GM10248 (cell line): Measurements from ENCODE around the gene TEX36.
"Not testable (repeated sequence)": the region's sequence is repeated elsewhere in the genome, so short reads cannot be mapped to it uniquely, and the experiment has no call there.

ENCODE experiments used
- CTCF ChIA-PET: fragments of 300-600 bp; sonication (Branson Sonifier 250); formaldehyde crosslinking; extraction: SDS; loops from one replicate; lab custom pipeline; 2021; ENCODE audit warnings: antibody characterized with exemption; lab: Yijun Ruan, JAX
- POLR2A ChIA-PET: fragments of 350-650 bp; sonication (Branson Sonifier 250); formaldehyde crosslinking; extraction: SDS; loops from one replicate; lab custom pipeline; 2020; ENCODE audit warnings: antibody characterized with exemption; lab: Yijun Ruan, JAX
- DNase-seq: peaks from one replicate; pipeline ENCODE4 v3.0.0; 2012; ENCODE audit errors: extremely low spot score
- TF ChIP-seq, protein P1 (sequence below): IDR thresholded peaks from 2 replicates; pipeline ENCODE4 v1.5.1; 2012; ENCODE audit warnings: mild to moderate bottlenecking, low read depth; ENCODE audit errors: extremely low read depth, missing control alignments, control extremely low read depth

The TEX36 gene

DNA sequence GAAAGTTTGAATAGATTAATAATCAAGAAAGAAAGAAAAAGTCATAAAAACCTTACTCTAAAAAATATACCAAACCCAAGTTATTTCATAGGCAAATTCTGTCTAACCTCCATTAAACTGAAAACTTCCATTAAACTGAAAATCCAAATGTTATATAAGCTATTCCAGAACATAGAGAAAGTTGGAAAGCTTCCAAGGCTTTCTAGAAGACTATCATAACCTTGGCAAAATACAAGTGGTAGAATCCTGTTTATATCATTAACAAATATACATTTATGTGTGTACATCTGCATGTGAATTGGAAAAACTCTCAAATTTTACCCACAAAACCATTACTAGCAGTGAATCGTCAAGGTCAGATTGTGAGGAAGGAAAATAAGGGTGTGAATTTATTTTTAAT lies 23.9 kb downstream of the TEX36 start:
- CTCF ChIA-PET, result no interaction called here
- TF ChIP-seq, protein P1, sequence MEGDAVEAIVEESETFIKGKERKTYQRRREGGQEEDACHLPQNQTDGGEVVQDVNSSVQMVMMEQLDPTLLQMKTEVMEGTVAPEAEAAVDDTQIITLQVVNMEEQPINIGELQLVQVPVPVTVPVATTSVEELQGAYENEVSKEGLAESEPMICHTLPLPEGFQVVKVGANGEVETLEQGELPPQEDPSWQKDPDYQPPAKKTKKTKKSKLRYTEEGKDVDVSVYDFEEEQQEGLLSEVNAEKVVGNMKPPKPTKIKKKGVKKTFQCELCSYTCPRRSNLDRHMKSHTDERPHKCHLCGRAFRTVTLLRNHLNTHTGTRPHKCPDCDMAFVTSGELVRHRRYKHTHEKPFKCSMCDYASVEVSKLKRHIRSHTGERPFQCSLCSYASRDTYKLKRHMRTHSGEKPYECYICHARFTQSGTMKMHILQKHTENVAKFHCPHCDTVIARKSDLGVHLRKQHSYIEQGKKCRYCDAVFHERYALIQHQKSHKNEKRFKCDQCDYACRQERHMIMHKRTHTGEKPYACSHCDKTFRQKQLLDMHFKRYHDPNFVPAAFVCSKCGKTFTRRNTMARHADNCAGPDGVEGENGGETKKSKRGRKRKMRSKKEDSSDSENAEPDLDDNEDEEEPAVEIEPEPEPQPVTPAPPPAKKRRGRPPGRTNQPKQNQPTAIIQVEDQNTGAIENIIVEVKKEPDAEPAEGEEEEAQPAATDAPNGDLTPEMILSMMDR, result no peak
- POLR2A ChIA-PET, result no interaction called here
- no peak for DNase-seq

DNA sequence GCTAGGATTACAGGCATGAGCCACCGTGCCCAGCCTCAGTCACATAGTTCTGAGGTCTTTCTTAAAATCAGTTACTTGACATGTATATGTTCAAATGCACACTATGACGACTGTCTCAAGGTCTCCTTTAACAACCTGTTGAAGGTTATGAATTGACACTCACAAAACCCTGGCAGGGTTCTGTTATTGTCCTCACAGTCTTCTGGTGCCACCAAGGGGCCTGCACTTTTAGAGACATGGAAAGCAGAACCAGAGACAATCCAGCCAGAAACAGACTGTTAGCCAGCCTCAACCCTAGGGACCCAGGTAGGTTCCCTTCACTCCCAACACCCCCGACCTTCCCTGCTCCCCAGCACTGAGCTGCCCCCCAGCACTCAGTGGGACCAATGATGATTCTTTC lies 26.4 kb downstream of the TEX36 start:
- POLR2A ChIA-PET, result no interaction called here
- TF ChIP-seq, protein P1, result no peak
- no peak for DNase-seq
- CTCF ChIA-PET, result no interaction called here

DNA sequence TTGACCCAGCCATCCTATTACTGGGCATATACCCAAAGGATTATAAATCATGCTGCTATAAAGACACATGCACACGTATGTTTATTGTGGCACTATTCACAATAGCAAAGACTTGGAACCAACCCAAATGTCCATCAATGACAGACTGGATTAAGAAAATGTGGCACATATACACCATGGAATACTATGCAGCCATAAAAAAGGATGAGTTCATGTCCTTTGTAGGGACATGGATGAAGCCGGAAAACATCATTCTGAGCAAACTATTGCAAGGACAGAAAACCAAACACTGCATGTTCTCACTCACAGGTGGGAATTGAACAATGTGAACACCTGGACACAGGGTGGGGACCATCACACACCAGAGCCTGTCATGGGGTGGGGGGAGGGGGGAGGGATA lies 29.9 kb downstream of the TEX36 start:
- CTCF ChIA-PET, DNase-seq, POLR2A ChIA-PET: not testable (repeated sequence)

DNA sequence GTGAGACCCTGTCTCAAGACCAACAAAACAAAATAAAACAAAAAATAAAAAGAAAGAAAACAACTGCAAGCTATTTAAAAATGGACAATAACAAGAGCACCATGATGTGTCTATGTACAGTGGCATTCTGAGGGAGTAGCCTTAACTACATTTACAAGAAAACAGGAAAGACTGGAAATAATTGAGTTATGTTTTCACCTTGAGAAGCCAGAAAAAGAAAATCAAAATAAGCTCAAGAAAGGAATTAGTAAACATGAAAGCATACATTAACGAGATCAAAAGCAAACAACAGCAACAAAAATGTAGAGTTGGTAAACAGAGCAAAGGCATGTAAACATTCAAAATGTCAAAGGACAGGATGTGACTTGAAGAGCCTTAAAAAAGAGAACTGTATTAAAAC lies 36.7 kb downstream of the TEX36 start:
- TF ChIP-seq, protein P1, result no peak
- ChIA-PET CTCF (no interaction called here), POLR2A (no interaction called here)
- no peak for DNase-seq

DNA sequence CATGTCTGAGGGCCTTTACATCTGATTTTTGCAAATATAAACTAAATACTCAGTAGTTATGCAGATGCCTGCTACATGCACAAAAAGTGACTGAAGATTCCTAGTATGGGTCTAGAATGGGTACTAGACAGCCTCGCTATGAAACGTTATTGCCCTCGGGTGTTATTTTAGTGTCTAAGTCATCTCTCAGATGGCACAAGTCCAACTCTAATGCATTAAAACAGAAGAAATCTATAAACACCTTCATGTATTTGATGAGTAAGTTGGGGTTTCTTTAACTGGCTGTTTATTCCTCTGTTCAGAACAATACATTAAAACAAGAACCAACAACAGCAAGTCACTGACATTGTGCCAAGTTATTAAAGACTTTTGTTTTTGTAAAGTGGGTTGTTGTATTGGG lies 41.6 kb downstream of the TEX36 start:
- no peak for DNase-seq
- ChIA-PET CTCF (no interaction called here), POLR2A (no interaction called here)
- TF ChIP-seq, protein P1, result no peak

DNA sequence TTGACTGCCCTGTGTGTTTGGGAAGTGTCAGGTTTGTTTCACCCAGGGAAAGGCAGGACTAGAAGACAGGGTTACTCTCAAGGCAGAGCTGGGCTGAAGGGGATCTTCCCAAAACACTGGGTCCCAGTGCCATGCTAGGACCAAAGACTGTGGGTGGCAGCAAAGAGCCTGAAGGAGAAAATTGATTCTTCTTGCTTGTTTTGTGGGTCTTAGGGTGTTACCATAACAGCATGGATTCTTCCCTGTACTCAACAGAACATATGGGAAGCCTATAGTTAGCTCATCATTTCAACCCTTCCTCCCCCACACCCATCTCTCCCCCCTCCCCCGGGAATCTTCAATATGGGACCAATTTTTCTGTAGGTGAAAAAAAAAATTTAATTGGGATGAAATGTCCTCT lies 42.3 kb downstream of the TEX36 start:
- TF ChIP-seq, protein P1, result no peak
- no peak for DNase-seq
- ChIA-PET POLR2A (no interaction called here), CTCF (no interaction called here)

DNA sequence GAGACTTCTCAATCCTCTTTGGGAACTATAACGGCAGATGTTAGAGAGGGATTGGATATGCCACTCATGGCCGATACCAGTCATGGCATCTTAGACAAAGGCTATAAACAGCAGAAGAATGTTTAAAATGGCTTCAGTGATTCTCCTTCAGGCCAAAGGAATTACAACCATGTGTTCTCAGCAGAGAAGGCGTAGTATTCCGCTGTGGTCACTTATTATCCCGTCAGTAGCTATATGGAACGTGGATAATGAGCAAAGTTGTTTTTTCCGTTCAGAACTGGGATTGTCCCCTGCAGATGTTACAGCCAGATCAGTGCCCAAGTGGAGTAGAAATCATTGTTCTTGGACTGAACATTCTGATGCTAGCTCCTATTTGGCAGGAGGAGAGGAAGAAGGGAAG lies 43.1 kb downstream of the TEX36 start:
- no peak for DNase-seq
- ChIA-PET POLR2A (no interaction called here), CTCF (no interaction called here)
- TF ChIP-seq, protein P1, result no peak

DNA sequence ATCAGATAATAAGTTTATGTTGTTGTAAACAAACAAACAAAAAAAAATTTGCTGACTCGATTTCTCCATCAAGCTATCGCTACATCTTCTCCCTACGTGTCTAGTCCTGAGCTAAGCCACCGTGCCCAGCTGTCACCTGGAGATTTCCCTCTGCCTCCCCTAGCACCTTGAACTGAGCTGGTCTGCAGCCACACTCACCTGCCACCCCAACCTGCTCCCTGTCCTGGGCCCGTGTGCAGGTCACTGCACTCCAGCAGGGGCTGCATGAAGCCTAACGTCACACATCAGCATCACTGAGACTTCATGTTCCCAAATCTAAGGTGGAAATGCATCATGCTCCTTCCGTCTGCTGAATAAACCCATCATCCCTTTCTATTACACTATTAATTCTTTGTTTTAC lies 44.4 kb downstream of the TEX36 start:
- TF ChIP-seq, protein P1, result no peak
- no peak for DNase-seq
- POLR2A ChIA-PET, result no interaction called here
- CTCF ChIA-PET, result interaction anchor here (1.7 kb wide), 1 partner anchor 8 kb away, joined by 4 read pairs; no protein-coding TSS in a partner anchor
